MM.1S (cell line): ENCODE results near the gene TGFB2.

Experiments used
- DNase-seq: peaks from one replicate; pipeline ENCODE4 v3.0.0-alpha.2; 2015
- H2AFZ ChIP-seq: fragments of 300-600 bp; sonication (generic); 2 replicates; pipeline ENCODE4 v1.6.0; 2016; ENCODE audit warnings: antibody characterized with exemption, low read length
- H3F3A ChIP-seq: fragments of 300-600 bp; sonication (generic); 2 replicates; pipeline ENCODE4 v1.6.1; 2016; ENCODE audit warnings: mild to moderate bottlenecking, antibody characterized with exemption, low read length, moderate library complexity, mixed read lengths; ENCODE audit not compliant: insufficient read depth
- H3K27ac ChIP-seq: fragments of 300-600 bp; sonication (generic); 2 replicates; pipeline ENCODE4 v1.5.1; 2016; ENCODE audit warnings: mild to moderate bottlenecking, low read length
- H3K27me3 ChIP-seq: fragments of 300-600 bp; sonication (generic); replicated peaks from 2 replicates; pipeline ENCODE4 v1.6.0; 2016; ENCODE audit warnings: low read length; ENCODE audit not compliant: insufficient read depth
- H3K36me3 ChIP-seq: fragments of 300-600 bp; sonication (generic); replicated peaks from 2 replicates; pipeline ENCODE4 v1.6.1; 2016; ENCODE audit warnings: mild to moderate bottlenecking, low read length, mixed read lengths; ENCODE audit not compliant: insufficient read depth
- H3K4me1 ChIP-seq: fragments of 300-600 bp; sonication (generic); 2 replicates; pipeline ENCODE4 v1.6.1; 2016; ENCODE audit warnings: low read length, mixed read lengths
- H3K4me2 ChIP-seq: fragments of 300-600 bp; sonication (generic); 2 replicates; pipeline ENCODE4 v1.6.0; 2016; ENCODE audit warnings: low read depth, low read length
- H3K4me3 ChIP-seq: fragments of 300-600 bp; sonication (generic); 2 replicates; pipeline ENCODE4 v1.5.1; 2016; ENCODE audit warnings: low read length, mixed read lengths
- H3K79me2 ChIP-seq: fragments of 300-600 bp; sonication (generic); 2 replicates; pipeline ENCODE4 v1.6.1; 2016; ENCODE audit warnings: mixed run types, low read length, mixed read lengths
- H3K9ac ChIP-seq: fragments of 300-600 bp; sonication (generic); 2 replicates; pipeline ENCODE4 v1.6.1; 2016; ENCODE audit warnings: low read length, mixed read lengths
- H3K9me2 ChIP-seq: fragments of 300-600 bp; sonication (generic); replicated peaks from 2 replicates; pipeline ENCODE4 v1.6.1; 2016; ENCODE audit warnings: mild to moderate bottlenecking, low read length, mixed read lengths; ENCODE audit not compliant: insufficient read depth
- H3K9me3 ChIP-seq: fragments of 300-600 bp; sonication (generic); replicated peaks from 2 replicates; pipeline ENCODE4 v1.6.1; 2016; ENCODE audit warnings: mild to moderate bottlenecking, low read length, mixed read lengths; ENCODE audit not compliant: insufficient read depth
- H4K20me1 ChIP-seq: fragments of 300-600 bp; sonication (generic); 2 replicates; pipeline ENCODE4 v1.6.1; 2016; ENCODE audit warnings: mild to moderate bottlenecking, low read length, moderate library complexity, mixed read lengths; ENCODE audit not compliant: insufficient read depth
- EZH2 ChIP-seq: fragments of 300-600 bp; sonication (generic); optimal IDR thresholded peaks from 2 replicates; pipeline ENCODE3; 2017; ENCODE audit warnings: low read depth, mild to moderate bottlenecking, antibody characterized with exemption, low read length, mixed read lengths
- EZH2phosphoT487 ChIP-seq: fragments of 300-600 bp; sonication (generic); IDR thresholded peaks from 2 replicates; pipeline ENCODE4 v1.6.1; 2018; ENCODE audit warnings: antibody characterized with exemption, low read length
- TF ChIP-seq, protein P1 (sequence below): fragments of 300-600 bp; sonication (generic); IDR thresholded peaks from 2 replicates; pipeline ENCODE4 v1.5.1; 2016; ENCODE audit warnings: antibody characterized with exemption, low read length, mixed read lengths

The TGFB2 gene

DNA sequence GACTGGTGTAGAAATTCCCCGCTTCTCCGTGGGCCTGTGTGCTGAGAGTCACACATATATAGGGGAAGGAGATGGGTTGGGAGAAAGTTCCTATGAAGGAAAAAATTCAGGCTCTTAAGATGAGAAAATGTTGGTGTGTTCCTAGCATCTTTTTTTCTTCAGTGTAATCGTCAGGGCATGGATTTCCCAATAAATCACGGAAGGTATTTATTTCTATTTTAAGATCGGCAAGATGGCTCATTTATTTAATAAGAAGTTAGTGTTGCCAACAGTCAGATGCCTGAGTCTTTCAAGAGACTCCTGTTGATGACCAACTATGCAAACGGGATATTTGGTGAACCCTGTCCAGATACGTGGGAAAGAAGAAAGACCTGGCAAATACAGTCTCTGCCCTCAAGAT lies 58.2 kb downstream of the TGFB2 start:
- Histone ChIP-seq H3K9me3 (no peaks in the 10 kb centered on the region), H3F3A (no peaks in the 10 kb centered on the region), H3K9ac (no peak overlapping the region), H3K4me3 (no peak overlapping the region), H3K27me3 (no peaks in the 10 kb centered on the region), H4K20me1 (no peaks in the 10 kb centered on the region), H3K4me1 (no peaks in the 10 kb centered on the region), H3K27ac (no peak overlapping the region), H3K9me2 (no peaks in the 10 kb centered on the region), H2AFZ (no peak overlapping the region), H3K79me2 (no peaks in the 10 kb centered on the region), H3K4me2 (no peak overlapping the region), H3K36me3 (no peaks in the 10 kb centered on the region)
- TF ChIP-seq EZH2 (no peak), EZH2phosphoT487 (no peak)
- TF ChIP-seq, protein P1, sequence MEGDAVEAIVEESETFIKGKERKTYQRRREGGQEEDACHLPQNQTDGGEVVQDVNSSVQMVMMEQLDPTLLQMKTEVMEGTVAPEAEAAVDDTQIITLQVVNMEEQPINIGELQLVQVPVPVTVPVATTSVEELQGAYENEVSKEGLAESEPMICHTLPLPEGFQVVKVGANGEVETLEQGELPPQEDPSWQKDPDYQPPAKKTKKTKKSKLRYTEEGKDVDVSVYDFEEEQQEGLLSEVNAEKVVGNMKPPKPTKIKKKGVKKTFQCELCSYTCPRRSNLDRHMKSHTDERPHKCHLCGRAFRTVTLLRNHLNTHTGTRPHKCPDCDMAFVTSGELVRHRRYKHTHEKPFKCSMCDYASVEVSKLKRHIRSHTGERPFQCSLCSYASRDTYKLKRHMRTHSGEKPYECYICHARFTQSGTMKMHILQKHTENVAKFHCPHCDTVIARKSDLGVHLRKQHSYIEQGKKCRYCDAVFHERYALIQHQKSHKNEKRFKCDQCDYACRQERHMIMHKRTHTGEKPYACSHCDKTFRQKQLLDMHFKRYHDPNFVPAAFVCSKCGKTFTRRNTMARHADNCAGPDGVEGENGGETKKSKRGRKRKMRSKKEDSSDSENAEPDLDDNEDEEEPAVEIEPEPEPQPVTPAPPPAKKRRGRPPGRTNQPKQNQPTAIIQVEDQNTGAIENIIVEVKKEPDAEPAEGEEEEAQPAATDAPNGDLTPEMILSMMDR, result no peak
- DNase-seq, result no peak

DNA sequence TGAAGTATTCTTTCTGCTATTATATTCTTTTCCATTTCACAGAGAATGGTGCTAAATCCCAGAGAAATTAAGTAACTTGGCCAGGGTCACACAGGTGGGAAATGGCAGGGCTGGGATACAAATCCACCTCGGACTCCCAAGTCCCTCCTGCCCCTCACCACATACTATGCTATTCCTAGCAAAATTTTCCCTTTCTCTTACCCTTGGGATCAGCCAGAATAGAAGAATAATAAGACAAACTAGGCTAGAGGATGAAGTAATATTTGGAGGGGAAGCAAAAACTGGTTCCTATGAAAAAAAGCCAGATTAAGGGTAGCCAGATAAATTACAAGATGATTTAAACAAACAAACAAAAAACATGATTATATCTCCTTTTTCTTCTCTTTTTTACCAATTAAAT lies 62.5 kb downstream of the TGFB2 start:
- H3K79me2 ChIP-seq, result no peaks in the 10 kb centered on the region
- H2AFZ ChIP-seq, result no peak overlapping the region
- no peak for TF ChIP-seq EZH2phosphoT487
- no peak for TF ChIP-seq EZH2
- TF ChIP-seq, protein P1, result no peak
- no peak overlapping the region for H3K9ac ChIP-seq
- H3K4me1 ChIP-seq, result no peaks in the 10 kb centered on the region
- H3K4me3 ChIP-seq, result no peak overlapping the region
- H3K9me3 ChIP-seq, result no peaks in the 10 kb centered on the region
- H3K36me3 ChIP-seq, result no peaks in the 10 kb centered on the region
- H3K9me2 ChIP-seq, result no peaks in the 10 kb centered on the region
- no peak overlapping the region for H3K27ac ChIP-seq
- DNase-seq, result no peak
- H3K27me3 ChIP-seq, result no peaks in the 10 kb centered on the region
- H3F3A ChIP-seq, result no peaks in the 10 kb centered on the region
- H4K20me1 ChIP-seq, result no peaks in the 10 kb centered on the region
- H3K4me2 ChIP-seq, result no peak overlapping the region

DNA sequence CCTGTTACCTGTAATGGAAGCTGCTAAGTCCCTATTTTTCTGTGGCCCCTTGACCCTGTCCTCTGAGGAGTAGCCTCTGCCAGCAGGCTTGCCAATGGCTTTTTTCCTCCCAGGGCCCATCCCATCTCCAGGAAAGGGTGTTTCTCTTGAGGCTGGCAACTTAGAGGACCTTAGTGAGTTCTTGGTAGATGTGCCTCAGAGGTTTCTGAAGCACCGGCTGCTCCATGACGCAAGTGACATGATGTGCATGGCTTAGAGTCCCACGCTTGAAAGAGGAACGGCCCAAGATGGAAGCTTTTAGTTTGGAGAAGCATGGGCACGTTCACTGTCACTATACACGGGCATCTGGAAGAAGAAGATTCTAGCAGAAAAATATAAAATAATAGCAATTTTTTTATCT lies 63.0 kb downstream of the TGFB2 start:
- H3K4me1 ChIP-seq, result no peaks in the 10 kb centered on the region
- H3K4me2 ChIP-seq, result no peak overlapping the region
- no peaks in the 10 kb centered on the region for H3F3A ChIP-seq
- H3K36me3 ChIP-seq, result no peaks in the 10 kb centered on the region
- TF ChIP-seq EZH2, result no peak
- TF ChIP-seq, protein P1, result no peak
- TF ChIP-seq EZH2phosphoT487, result no peak
- H3K9me2 ChIP-seq, result no peaks in the 10 kb centered on the region
- no peak overlapping the region for H3K4me3 ChIP-seq
- no peaks in the 10 kb centered on the region for H4K20me1 ChIP-seq
- no peak overlapping the region for H3K27ac ChIP-seq
- no peaks in the 10 kb centered on the region for H3K27me3 ChIP-seq
- H2AFZ ChIP-seq, result no peak overlapping the region
- H3K9ac ChIP-seq, result no peak overlapping the region
- DNase-seq, result no peak
- H3K79me2 ChIP-seq, result no peaks in the 10 kb centered on the region
- H3K9me3 ChIP-seq, result no peaks in the 10 kb centered on the region
